Stimulated activated effector memory CD8-positive, alpha-beta T cell treated with anti-CD3 and anti-CD28 coated beads, Interleukin-12 subunit alpha, Interleukin-12 subunit beta, amount 100 ng/mL, for 72 hours (primary cell): ENCODE measurements around the gene DNM1.
"Not testable (repeated sequence)": the region's sequence is repeated elsewhere in the genome, so short reads cannot be mapped to it uniquely, and the experiment has no call there.

Source experiments
- ATAC-seq: fragments of 150-1000 bp; cut with Tn5 transposase; 2 replicates; pipeline ENCODE4 v1.10.0; 2021
- DNase-seq, 2 donors: peaks; one replicate each; pipeline ENCODE4 v3.0.0; 2021 to 2022; ENCODE audit warnings: low spot score in 2 of 2
- H3K27ac Mint-ChIP-seq: one replicate; pipeline ENCODE4 v1.8.0; 2022; ENCODE audit warnings: mild to moderate bottlenecking, mixed read lengths
- H3K36me3 Mint-ChIP-seq: one replicate; pipeline ENCODE4 v1.8.0; 2022; ENCODE audit warnings: mild to moderate bottlenecking, mixed read lengths
- H3K4me1 Mint-ChIP-seq: one replicate; pipeline ENCODE4 v1.8.0; 2022; ENCODE audit warnings: mixed read lengths
- H3K4me3 Mint-ChIP-seq: one replicate; pipeline ENCODE4 v1.8.0; 2022; ENCODE audit warnings: mild to moderate bottlenecking, mixed read lengths
- H3K9me3 Mint-ChIP-seq: one replicate; pipeline ENCODE4 v1.8.0; 2022; ENCODE audit warnings: mixed read lengths

The DNM1 gene

GRCh38 chr9:128224877-128225276 lies 21.7 kb downstream of the DNM1 start:
- DNase-seq (no peak), ATAC-seq (no peak)
- Mint-ChIP-seq H3K9me3 (no peaks in the 10 kb centered on the region), H3K4me1 (no peaks in the 10 kb centered on the region), H3K4me3 (no peak overlapping the region), H3K36me3 (no peaks in the 10 kb centered on the region), H3K27ac (no peak overlapping the region)

- no peaks in the 10 kb centered on the region for H3K4me1 Mint-ChIP-seq
- ATAC-seq (no peak), DNase-seq (no peak)
- no peak overlapping the region for H3K4me3 Mint-ChIP-seq
- H3K9me3 Mint-ChIP-seq = no peaks in the 10 kb centered on the region
- H3K36me3 Mint-ChIP-seq = no peaks in the 10 kb centered on the region
- H3K27ac Mint-ChIP-seq = no peak overlapping the region
These were observed 22.7 kb downstream of the DNM1 start for GRCh38 chr9:128225770-128226411.

- H3K9me3 Mint-ChIP-seq = no peaks in the 10 kb centered on the region
- no peaks in the 10 kb centered on the region for H3K36me3 Mint-ChIP-seq
- ATAC-seq = no peak
- no peak overlapping the region for H3K4me3 Mint-ChIP-seq
- DNase-seq = no peak
- no peak overlapping the region for H3K27ac Mint-ChIP-seq
- H3K4me1 Mint-ChIP-seq = no peaks in the 10 kb centered on the region
These were observed 23.2 kb downstream of the DNM1 start for GRCh38 chr9:128226412-128226801.

- ATAC-seq, H3K27ac Mint-ChIP-seq, H3K4me3 Mint-ChIP-seq, DNase-seq, H3K4me1 Mint-ChIP-seq, H3K36me3 Mint-ChIP-seq, H3K9me3 Mint-ChIP-seq: not testable (repeated sequence)
These were observed 27.7 kb downstream of the DNM1 start for GRCh38 chr9:128230897-128231296.

- H3K4me1 Mint-ChIP-seq = no peaks in the 10 kb centered on the region
- ATAC-seq (no peak), DNase-seq (no peak)
- H3K4me3 Mint-ChIP-seq = no peak overlapping the region
- no peak overlapping the region for H3K27ac Mint-ChIP-seq
- no peaks in the 10 kb centered on the region for H3K9me3 Mint-ChIP-seq
- H3K36me3 Mint-ChIP-seq = no peaks in the 10 kb centered on the region
These were observed 28.7 kb downstream of the DNM1 start for GRCh38 chr9:128231638-128232527.

GRCh38 chr9:128232528-128233428 lies 29.6 kb downstream of the DNM1 start:
- ATAC-seq (no peak), DNase-seq (no peak)
- H3K4me1 Mint-ChIP-seq = no peaks in the 10 kb centered on the region
- H3K36me3 Mint-ChIP-seq = no peaks in the 10 kb centered on the region
- H3K27ac Mint-ChIP-seq = no peak overlapping the region
- no peak overlapping the region for H3K4me3 Mint-ChIP-seq
- H3K9me3 Mint-ChIP-seq = no peaks in the 10 kb centered on the region

- Mint-ChIP-seq H3K4me1 (no peaks in the 10 kb centered on the region), H3K9me3 (no peaks in the 10 kb centered on the region), H3K4me3 (no peak overlapping the region), H3K27ac (no peak overlapping the region), H3K36me3 (no peaks in the 10 kb centered on the region)
- DNase-seq = no peak
- no peak for ATAC-seq
These were observed 30.7 kb downstream of the DNM1 start for GRCh38 chr9:128233817-128234406.

- H3K27ac Mint-ChIP-seq = no peak overlapping the region
- DNase-seq (no peak), ATAC-seq (no peak)
- H3K9me3 Mint-ChIP-seq = no peaks in the 10 kb centered on the region
- H3K36me3 Mint-ChIP-seq = no peaks in the 10 kb centered on the region
- no peak overlapping the region for H3K4me3 Mint-ChIP-seq
- peaks cover 16% of the 10 kb centered on the region for H3K4me1 Mint-ChIP-seq
These were observed 38.9 kb downstream of the DNM1 start for GRCh38 chr9:128242124-128242523.

GRCh38 chr9:128242828-128243214 lies 39.6 kb downstream of the DNM1 start:
- H3K9me3 Mint-ChIP-seq = no peaks in the 10 kb centered on the region
- no peak overlapping the region for H3K4me3 Mint-ChIP-seq
- H3K36me3 Mint-ChIP-seq = no peaks in the 10 kb centered on the region
- DNase-seq (no peak), ATAC-seq (no peak)
- peaks cover 16% of the 10 kb centered on the region for H3K4me1 Mint-ChIP-seq
- H3K27ac Mint-ChIP-seq = no peak overlapping the region

GRCh38 chr9:128243215-128244018 lies 40.2 kb downstream of the DNM1 start:
- no peak overlapping the region for H3K4me3 Mint-ChIP-seq
- no peaks in the 10 kb centered on the region for H3K36me3 Mint-ChIP-seq
- no peaks in the 10 kb centered on the region for H3K9me3 Mint-ChIP-seq
- DNase-seq (no peak), ATAC-seq (no peak)
- peaks cover 16% of the 10 kb centered on the region for H3K4me1 Mint-ChIP-seq
- H3K27ac Mint-ChIP-seq = no peak overlapping the region

GRCh38 chr9:128244091-128244836 lies 41.1 kb downstream of the DNM1 start:
- ATAC-seq (no peak), DNase-seq (no peak)
- H3K4me1 Mint-ChIP-seq = peaks cover 16% of the 10 kb centered on the region
- no peaks in the 10 kb centered on the region for H3K36me3 Mint-ChIP-seq
- no peak overlapping the region for H3K27ac Mint-ChIP-seq
- no peak overlapping the region for H3K4me3 Mint-ChIP-seq
- H3K9me3 Mint-ChIP-seq = no peaks in the 10 kb centered on the region

GRCh38 chr9:128244837-128245231 lies 41.7 kb downstream of the DNM1 start:
- Mint-ChIP-seq H3K9me3 (no peaks in the 10 kb centered on the region), H3K4me3 (no peak overlapping the region), H3K4me1 (peaks cover 16% of the 10 kb centered on the region), H3K27ac (no peak overlapping the region), H3K36me3 (no peaks in the 10 kb centered on the region)
- ATAC-seq (no peak), DNase-seq (no peak)

- no peak for DNase-seq
- H3K27ac Mint-ChIP-seq = no peak overlapping the region
These were observed 42.4 kb downstream of the DNM1 start for GRCh38 chr9:128245421-128246151.

More at GRCh38 chr9:128245421-128246151, 42.4 kb downstream of the DNM1 start:
- H3K4me3 Mint-ChIP-seq = no peak overlapping the region
- no peaks in the 10 kb centered on the region for H3K36me3 Mint-ChIP-seq
- ATAC-seq = no peak
- H3K9me3 Mint-ChIP-seq = no peaks in the 10 kb centered on the region
- H3K4me1 Mint-ChIP-seq = peaks cover 16% of the 10 kb centered on the region
